ENCODE results near the gene PPTC7. TPM values are rescaled to one million over a fixed set of nuclear protein-coding genes. Genes with fewer than 3 reads are reported as not detected.

The PPTC7 gene
- total and polyA plus RNA-seq, 2 of the 8 experiments (the other 6 are each of a cell fraction or from before 2014, with no cell fraction given) = 8.1 to 15.9 TPM

- no peak overlapping the region for H2BK20ac ChIP-seq (ENCODE audit: low read length)
- H3K4me1 ChIP-seq (replicated peaks in 1 of 4; ENCODE audit: control insufficient read depth in 3 of 4, insufficient read depth in 4 of 4, low read length in 3 of 4) = 0 out of 7 replicates have a peak, but pooled peaks cover 0 to 2% (median 0%) of the 10 kb centered on the region in 4 experiments
- ChIA-PET CTCF (ENCODE audit: partially characterized antibody) (interaction anchor here (0.7 to 2.3 kb wide), 4 partner anchors 8 to 58 kb away, joined by 3 to 18 read pairs (median 10); no protein-coding TSS in a partner anchor), POLR2A (ENCODE audit: partially characterized antibody) (no interaction called here)
- H3K4me3 ChIP-seq (ENCODE audit: extremely low read depth in 1 of 4, insufficient read depth in 2 of 4, low read depth in 3 of 4, low read length in 4 of 4) = no peak overlapping the region
- H3K79me1 ChIP-seq (ENCODE audit: low read depth, low read length) = peaks cover 4% of the 10 kb centered on the region; the same call in 1 of the 2 replicates
- H4K20me1 ChIP-seq (replicated peaks in 1 of 2; ENCODE audit: control insufficient read depth in 1 of 2, insufficient read depth in 2 of 2, low read length in 2 of 2) = no peaks in the 10 kb centered on the region
- no peak for TF ChIP-seq BRCA1 (IDR thresholded peaks at IDR 0.05; ENCODE audit: low read depth, low read length)
- H3K23ac ChIP-seq (ENCODE audit: insufficient read length) = no peak overlapping the region
- H3K36me3 ChIP-seq (ENCODE audit: control insufficient read depth in 2 of 4, insufficient read depth in 4 of 4, low read length in 3 of 4) = peaks cover 0 to 4% (median 1%) of the 10 kb centered on the region in 4 experiments; a peak in 6 of 8 replicates
- H3K79me2 ChIP-seq (ENCODE audit: control insufficient read depth in 1 of 2, insufficient read depth in 2 of 2, low read length in 2 of 2) = no peaks in the 10 kb centered on the region
- H2BK120ac ChIP-seq (replicated peaks; ENCODE audit: low read depth, low read length) = no peak overlapping the region
- no peak overlapping the region for H3K56ac ChIP-seq (replicated peaks; ENCODE audit: insufficient read length, low read depth, low read length)
- FAIRE-seq = no peak
- H3K9ac ChIP-seq (replicated peaks in 1 of 4; ENCODE audit: extremely low read depth in 1 of 4, low read depth in 3 of 4, low read length in 3 of 4) = no peak overlapping the region
- no peaks in the 10 kb centered on the region for H3K27me3 ChIP-seq (replicated peaks in 1 of 4; ENCODE audit: control insufficient read depth in 3 of 4, extremely low read depth in 1 of 4, insufficient read depth in 3 of 4, low read length in 3 of 4)
- no peak overlapping the region for H3K18ac ChIP-seq (ENCODE audit: extremely low read depth, low read length)
- no peaks in the 10 kb centered on the region for H3K23me2 ChIP-seq (ENCODE audit: low read depth, low read length)
- H3K27ac ChIP-seq (ENCODE audit: low read depth, low read length) = no peak overlapping the region
- H4K8ac ChIP-seq (ENCODE audit: extremely low read depth, insufficient read depth, low read length) = no peak overlapping the region
- H2AK5ac ChIP-seq (ENCODE audit: low read depth, low read length) = no peak overlapping the region
- H3K4ac ChIP-seq (replicated peaks; ENCODE audit: insufficient read length, low read depth, low read length) = no peak overlapping the region
- no peak overlapping the region for H3K4me2 ChIP-seq (ENCODE audit: insufficient read depth in 1 of 2, low read depth in 2 of 2, low read length in 2 of 2)
- H4K91ac ChIP-seq (replicated peaks; ENCODE audit: insufficient read length, low read length) = no peak overlapping the region
- H2BK15ac ChIP-seq (ENCODE audit: low read length) = no peak overlapping the region
- H2BK12ac ChIP-seq (ENCODE audit: low read depth, low read length) = no peak overlapping the region
- H3K9me3 ChIP-seq (ENCODE audit: insufficient read depth in 2 of 2, low read depth in 1 of 2, low read length in 1 of 2) = no peaks in the 10 kb centered on the region
- no peak overlapping the region for H4K5ac ChIP-seq (ENCODE audit: insufficient read length, low read depth, low read length)
- no peak overlapping the region for H3K14ac ChIP-seq (ENCODE audit: insufficient read length)
- H2AFZ ChIP-seq (ENCODE audit: low read length) = no peak overlapping the region
- no peak for DNase-seq (ENCODE audit: low read depth in 1 of 2, low spot score in 2 of 2)
- 90% methylated on average over 4 of the region's 4 CpGs; no CpG with 5 or more reads in 1 of the 2 experiments for WGBS, 2 experiments (ENCODE audit: extremely low coverage in 1 of 2, insufficient coverage in 1 of 2, insufficient read length in 1 of 2, insufficient replicate concordance in 2 of 2, low coverage in 1 of 2, low lambda C conversion rate in 2 of 2, missing lambda C conversion rate in 1 of 2)
- H2BK5ac ChIP-seq (ENCODE audit: low read depth, low read length) = no peak overlapping the region
Observed at GRCh38 chr12:110543965-110544364, 39.2 kb downstream of the PPTC7 start.
